HepG2 (cell line): ENCODE measurements around the gene HOXD8. TPM values are rescaled to one million over a fixed set of nuclear protein-coding genes. Genes with fewer than 3 reads are reported as not detected.

Experiments
- ARID5B ChIP-seq: IDR thresholded peaks from 2 replicates; pipeline ENCODE4 v1.4.0; 2020; ENCODE audit warnings: mild to moderate bottlenecking, missing genetic modification reagents
- CEBPB ChIP-seq: IDR thresholded peaks from 2 replicates; pipeline ENCODE4 v1.6.1; 2011; ENCODE audit warnings: low read depth, low read length, improper control_type of control experiment, borderline replicate concordance
- FOXA3 ChIP-seq: IDR thresholded peaks from 2 replicates; pipeline ENCODE4 v1.6.1; 2016; ENCODE audit warnings: missing genetic modification reagents, missing compliant biosample characterization
- HNRNPK ChIP-seq: fragments of 200-400 bp; formaldehyde crosslinking; IDR thresholded peaks from 2 replicates; pipeline ENCODE4 v1.6.1; 2018; ENCODE audit warnings: low read length, low read depth, moderate library complexity, mild to moderate bottlenecking; ENCODE audit not compliant: poor library complexity, severe bottlenecking
- HOXA3 ChIP-seq: sonication (generic); formaldehyde crosslinking; IDR thresholded peaks from 2 replicates; pipeline ENCODE4 v1.5.0; 2020; ENCODE audit warnings: missing genetic modification reagents
- MTF1 ChIP-seq: sonication (generic); formaldehyde crosslinking; IDR thresholded peaks from 2 replicates; pipeline ENCODE4 v1.5.0; 2020; ENCODE audit warnings: missing genetic modification reagents
- PHF20 ChIP-seq: sonication (generic); formaldehyde crosslinking; IDR thresholded peaks from 2 replicates; pipeline ENCODE4 v1.5.0; 2020; ENCODE audit warnings: mild to moderate bottlenecking, missing genetic modification reagents
- TARDBP ChIP-seq: sonication (generic); formaldehyde crosslinking; IDR thresholded peaks from 2 replicates; pipeline ENCODE4 v1.8.0; 2022; ENCODE audit warnings: mild to moderate bottlenecking, missing genetic modification reagents
- ZHX1 ChIP-seq: sonication (generic); formaldehyde crosslinking; IDR thresholded peaks from 2 replicates; pipeline ENCODE4 v1.8.1; 2022; ENCODE audit warnings: low read depth, mild to moderate bottlenecking, missing genetic modification reagents
- ZNF142 ChIP-seq: sonication (generic); formaldehyde crosslinking; IDR thresholded peaks from 2 replicates; pipeline ENCODE4 v1.4.0; 2020; ENCODE audit warnings: missing genetic modification reagents
- ZNF44 ChIP-seq: sonication (generic); formaldehyde crosslinking; IDR thresholded peaks from 2 replicates; pipeline ENCODE4 v1.5.1; 2020; ENCODE audit warnings: mild to moderate bottlenecking, missing genetic modification reagents
- ZNF552 ChIP-seq: sonication (generic); formaldehyde crosslinking; IDR thresholded peaks from 2 replicates; pipeline ENCODE4 v1.9.0; 2022; ENCODE audit warnings: missing genetic modification reagents, mild to moderate bottlenecking, borderline replicate concordance
- polyA plus RNA-seq, 8 experiments: library from polyadenylated mRNA; depleted of rRNA in 3 of 8; stranded (reverse) in 7 of 8; unstranded in 1 of 8; fragments of >200 nt; fragmentation: Illumina TruSeq in 4 of 8; extraction: Trizol in 4 of 8; gene quantifications; 2 replicates each; pipeline versions ENCODE4 v1.2.1 to v1.2.3, GENCODE V29; 2011 to 2016; ENCODE audit warnings: low read depth in 4 of 8, missing spikeins in 1 of 8, mixed read lengths in 1 of 8; ENCODE audit not compliant: insufficient read depth in 1 of 8
- total RNA-seq, 5 experiments: library from RNA; depleted of rRNA; stranded (reverse); fragments of >200 nt; fragmentation: Illumina TruSeq; extraction: Trizol; gene quantifications; 2 replicates each; pipeline ENCODE4 v1.2.3, GENCODE V29; 2016; ENCODE audit warnings: low read depth in 1 of 5
- TF ChIP-seq, protein P1 (sequence below): sonication (generic); formaldehyde crosslinking; conservative IDR thresholded peaks from 2 replicates; pipeline ENCODE4 v1.4.0; 2020; ENCODE audit warnings: missing genetic modification reagents

HOXD8 gene
- total and polyA plus RNA-seq, 2 of the 13 experiments (the other 11 are each of a cell fraction or from before 2014, with no cell fraction given) = not detected

DNA sequence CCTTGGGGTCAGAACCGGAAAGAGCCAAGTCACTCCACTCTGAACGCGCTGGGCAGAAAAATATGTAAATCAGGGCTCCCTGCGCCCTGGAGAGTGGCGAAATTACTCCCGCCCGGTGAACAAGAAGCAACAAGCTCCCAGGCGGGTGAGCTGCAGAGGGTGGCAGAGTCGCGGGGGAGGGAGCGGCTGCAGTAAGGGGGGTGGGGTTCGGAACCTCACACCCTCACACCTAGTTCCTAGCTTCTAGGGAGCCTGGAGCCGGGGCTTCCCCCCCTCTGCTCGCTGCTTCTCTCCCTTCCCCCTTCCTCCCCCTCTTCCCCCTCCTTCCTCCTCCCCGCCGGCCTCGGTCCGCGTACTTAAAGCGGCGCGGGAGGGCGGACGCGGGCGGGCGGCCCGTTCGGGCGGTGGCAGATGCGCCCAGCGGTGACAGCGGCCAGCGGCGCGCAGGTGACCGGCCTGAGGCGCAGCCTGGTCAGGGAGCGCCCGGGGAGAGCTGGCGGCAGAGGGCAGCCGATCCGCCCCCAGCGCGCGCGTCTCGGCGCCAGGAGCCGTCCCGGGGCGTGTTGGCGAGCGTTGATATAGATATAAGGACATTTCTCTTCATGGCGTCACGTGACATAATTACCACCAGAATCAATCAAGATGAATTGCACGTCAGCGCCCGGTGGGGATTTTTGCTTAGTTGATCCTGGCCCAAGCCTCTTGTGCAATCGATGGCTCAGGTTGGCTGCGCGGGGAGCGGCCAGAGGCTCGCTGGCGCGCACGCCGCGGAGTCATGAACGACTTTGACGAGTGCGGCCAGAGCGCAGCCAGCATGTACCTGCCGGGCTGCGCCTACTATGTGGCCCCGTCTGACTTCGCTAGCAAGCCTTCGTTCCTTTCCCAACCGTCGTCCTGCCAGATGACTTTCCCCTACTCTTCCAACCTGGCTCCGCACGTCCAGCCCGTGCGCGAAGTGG, 22.6 kb upstream of the HOXD8 start, which contains the start of gene HOXD11 (continued):
- TF ChIP-seq ZNF142 (CRISPR knock-in tag) (peak; percentile 81; the same call in 1 of the 2 replicates), PHF20 (no peak), ZNF552 (no peak), FOXA3 (CRISPR knock-in tag) (no peak), HNRNPK (peak; percentile 88), MTF1 (no peak), TARDBP (CRISPR knock-in tag) (no peak), ARID5B (CRISPR knock-in tag) (no peak), ZHX1 (CRISPR knock-in tag) (no peak), CEBPB (peak; percentile 78), HOXA3 (peak; percentile 32; the same call in 1 of the 2 replicates), ZNF44 (CRISPR knock-in tag) (no peak)
- TF ChIP-seq, protein P1, sequence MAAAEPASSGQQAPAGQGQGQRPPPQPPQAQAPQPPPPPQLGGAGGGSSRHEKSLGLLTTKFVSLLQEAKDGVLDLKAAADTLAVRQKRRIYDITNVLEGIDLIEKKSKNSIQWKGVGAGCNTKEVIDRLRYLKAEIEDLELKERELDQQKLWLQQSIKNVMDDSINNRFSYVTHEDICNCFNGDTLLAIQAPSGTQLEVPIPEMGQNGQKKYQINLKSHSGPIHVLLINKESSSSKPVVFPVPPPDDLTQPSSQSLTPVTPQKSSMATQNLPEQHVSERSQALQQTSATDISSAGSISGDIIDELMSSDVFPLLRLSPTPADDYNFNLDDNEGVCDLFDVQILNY (CRISPR knock-in tag) = no peak
